ACHN (cell line): ENCODE results near the gene CT55.
"Not testable (repeated sequence)": the region's sequence is repeated elsewhere in the genome, so short reads cannot be mapped to it uniquely, and the experiment has no call there.

Experiments
- DNase-seq: peaks from one replicate; pipeline ENCODE4 v3.0.0-alpha.2; 2015
- in situ Hi-C: cut with HindIII; loops from 2 replicates; pipeline ENCODE4 v1.10.0; 2017; ENCODE audit warnings: low sequenced_read_pairs, low pct_ligation_motif_present, low pct_unique_long_range_greater_than_20kb

Gene CT55

DNA sequence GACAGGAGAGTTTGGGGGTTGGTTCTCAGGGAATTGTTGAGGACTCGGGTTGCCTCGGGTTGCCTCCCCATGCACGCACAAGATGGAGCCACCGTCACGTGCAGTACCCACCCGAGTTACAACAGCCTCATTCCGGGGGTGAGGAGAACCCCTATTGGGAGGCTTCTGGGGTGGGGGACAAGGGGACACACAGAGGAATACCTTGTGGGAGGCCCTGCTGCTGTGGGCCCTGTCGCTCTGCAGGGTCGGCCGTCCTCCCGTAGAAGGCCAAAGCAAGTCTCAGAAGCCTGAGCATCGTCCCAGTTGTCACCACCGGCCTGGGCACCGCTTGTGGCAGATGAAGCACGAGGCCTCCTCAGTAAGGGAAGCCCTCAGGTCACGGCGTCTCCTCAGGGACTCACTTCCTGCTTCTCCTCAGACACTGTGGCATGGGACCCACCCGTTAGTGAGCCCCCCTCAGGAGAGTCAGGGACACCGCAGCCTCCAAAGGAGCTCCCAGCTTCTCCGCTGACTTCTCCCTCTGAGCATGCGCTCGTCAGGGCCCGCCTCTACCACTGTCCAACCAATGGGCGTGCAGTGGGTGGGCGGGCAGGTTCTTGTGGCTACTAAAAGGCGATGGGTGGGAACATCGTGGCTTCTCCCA lies at the start of gene CT55:
TSS of gene CT55 (minus strand) at position 522 of the 643 bp plus-strand sequence. CDS start at position 295, 227 bp downstream.
- in situ Hi-C loops = no loop called here
- DNase-seq = no peak

DNA sequence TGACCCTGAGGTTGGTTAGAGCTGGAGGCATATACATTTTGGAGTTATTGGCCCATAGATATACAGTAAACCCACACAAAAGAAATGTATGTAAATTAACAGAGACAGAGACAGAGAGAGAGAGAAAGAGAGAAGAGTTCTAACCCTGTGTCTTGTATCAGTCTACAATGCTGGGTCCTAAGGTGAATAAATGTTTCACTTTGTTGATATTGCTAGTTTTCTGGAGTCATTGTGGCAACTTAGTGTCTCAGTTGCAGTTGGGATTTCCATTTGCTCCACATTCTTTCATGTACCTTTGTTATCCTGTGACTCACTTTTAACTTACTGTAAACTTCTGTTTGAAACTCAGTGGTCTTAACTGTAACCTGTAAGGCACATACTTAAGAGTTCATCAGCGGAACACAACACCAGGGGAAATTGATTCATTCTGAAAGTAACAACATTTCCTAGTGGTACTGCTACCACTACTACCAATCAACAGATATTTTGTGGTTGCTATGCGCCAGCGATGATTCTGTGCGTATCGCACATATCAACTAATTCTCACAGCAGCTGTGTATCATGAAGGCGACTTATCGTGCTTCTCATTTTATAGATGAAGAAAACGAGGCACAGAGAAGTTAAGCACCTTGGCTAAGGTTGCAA lies 42.1 kb upstream of the CT55 start:
- in situ Hi-C loops = no loop called here
- no peak for DNase-seq

DNA sequence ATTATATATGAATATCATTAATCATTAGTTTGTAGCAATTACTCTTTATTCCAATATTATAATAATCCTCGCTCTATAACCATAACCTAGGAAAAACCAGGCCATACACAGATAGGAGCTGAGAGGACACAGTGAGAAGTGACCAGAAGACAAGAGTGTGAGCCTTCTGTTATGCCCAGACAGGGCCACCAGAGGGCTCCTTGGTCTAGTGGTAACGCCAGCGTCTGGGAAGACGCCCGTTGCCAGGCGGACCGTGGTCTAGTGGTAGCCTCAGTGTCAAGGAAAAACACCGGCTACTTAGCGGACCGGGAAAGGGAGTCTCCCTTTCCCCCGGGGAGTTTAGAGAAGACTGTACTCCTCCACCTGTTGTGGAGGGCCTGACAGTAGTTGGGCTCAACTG lies 35.2 kb upstream of the CT55 start:
- in situ Hi-C loops, DNase-seq: not testable (repeated sequence)

DNA sequence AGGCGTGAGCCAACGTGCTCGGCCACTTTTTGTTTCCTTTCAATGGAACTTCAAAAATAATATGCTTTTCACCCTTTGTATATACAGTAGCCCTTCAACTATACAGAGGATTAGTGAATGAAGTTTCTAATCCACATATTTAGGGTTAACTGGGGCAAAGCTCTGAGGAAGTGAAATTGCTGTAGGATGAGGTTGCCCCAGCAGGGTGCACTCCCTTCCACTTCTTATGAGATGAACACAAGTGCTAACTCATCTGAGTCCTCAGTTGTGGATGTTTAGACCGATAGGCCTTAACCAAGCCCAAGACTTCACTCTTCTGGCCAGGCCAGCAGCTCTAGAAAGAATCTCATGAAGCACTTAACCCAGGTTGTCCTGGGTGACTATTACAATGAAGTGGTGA lies 29.1 kb upstream of the CT55 start:
- no peak for DNase-seq
- in situ Hi-C loops = no loop called here

GRCh38 chrX:135194684-135195083 lies 23.5 kb upstream of the CT55 start:
- no peak for DNase-seq
- in situ Hi-C loops = no loop called here

DNA sequence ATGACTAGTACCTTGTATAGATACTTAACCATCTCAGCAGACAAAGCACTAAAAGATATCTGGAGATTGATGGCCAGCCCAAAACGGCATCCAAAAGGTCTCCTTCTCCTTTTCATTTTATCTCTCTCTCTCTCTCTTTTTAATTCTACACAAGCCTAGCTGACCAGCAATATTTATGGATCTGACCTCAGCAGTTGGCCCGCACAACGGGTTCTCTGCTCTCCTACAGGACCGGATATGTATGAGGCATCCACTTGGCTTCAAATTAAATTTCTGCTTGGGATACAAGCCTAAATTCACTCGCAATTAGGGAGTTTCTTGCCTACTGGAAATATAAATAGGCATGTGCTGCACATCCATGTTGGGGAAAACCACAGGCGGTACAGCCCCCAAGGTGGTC lies 22.5 kb upstream of the CT55 start:
- in situ Hi-C loops = no loop called here
- DNase-seq = no peak

- no peak for DNase-seq
- in situ Hi-C loops = no loop called here
Observed at GRCh38 chrX:135191838-135192237, 20.6 kb upstream of the CT55 start.

DNA sequence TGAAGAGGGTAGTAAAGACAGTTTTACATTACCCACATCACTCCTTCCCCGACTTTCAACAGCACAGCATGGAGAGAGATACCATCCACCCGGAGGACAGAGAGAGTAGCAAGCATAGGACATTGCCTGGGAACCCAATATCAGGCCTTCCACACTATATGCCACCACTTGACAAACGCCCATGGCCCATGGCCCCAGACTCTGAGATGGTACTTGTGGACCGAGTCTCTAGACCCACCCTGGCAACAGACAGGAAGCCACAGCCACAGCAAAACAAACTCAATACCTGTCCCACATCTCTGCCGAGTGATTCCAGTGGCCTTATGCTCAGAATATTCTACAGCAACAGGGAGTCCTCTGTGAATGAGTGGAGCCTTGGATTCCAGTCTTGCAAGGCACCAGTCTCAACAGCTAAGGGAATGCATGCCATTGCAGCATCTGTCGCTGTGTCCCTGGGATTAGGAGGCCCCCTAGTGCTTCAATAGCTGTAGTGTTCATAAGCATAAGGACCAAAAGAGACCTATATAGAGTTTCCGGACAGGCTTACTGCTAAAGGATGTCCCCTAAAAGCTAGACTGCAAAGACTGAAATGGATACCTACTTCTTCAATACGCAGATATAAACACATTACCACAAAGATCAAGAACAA lies 14.7 kb upstream of the CT55 start:
- in situ Hi-C loops = no loop called here

GRCh38 chrX:135178636-135179035 lies 7.4 kb upstream of the CT55 start:
- in situ Hi-C loops = no loop called here
- DNase-seq = no peak

More for the DNA sequence above, 14.7 kb upstream of the CT55 start:
- peak; percentile 43 for DNase-seq

GRCh38 chrX:135170468-135170867 lies 730 bp downstream of the CT55 start:
- DNase-seq = no peak
- in situ Hi-C loops = no loop called here

GRCh38 chrX:135169534-135169933 lies 1.7 kb downstream of the CT55 start:
- in situ Hi-C loops, DNase-seq: not testable (repeated sequence)

DNA sequence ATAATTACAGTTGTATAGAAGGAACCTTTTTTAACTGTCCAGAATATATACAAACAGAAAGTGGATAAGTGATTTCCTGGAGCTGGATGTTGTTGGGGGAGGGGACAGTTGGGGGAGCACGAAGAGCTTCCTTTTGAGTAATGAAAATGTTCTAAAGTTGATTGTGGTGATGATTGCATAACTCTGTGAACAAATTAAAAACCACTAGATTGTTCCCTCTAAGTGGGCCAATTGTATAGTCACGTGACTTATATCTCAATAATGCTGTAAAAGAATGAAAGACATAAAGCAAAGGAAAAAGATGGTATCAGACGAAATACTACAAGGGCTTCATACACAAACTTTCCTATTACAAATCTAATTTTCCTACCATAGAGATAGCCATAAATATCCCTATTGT lies 2.7 kb downstream of the CT55 start:
- in situ Hi-C loops = no loop called here
- no peak for DNase-seq

DNA sequence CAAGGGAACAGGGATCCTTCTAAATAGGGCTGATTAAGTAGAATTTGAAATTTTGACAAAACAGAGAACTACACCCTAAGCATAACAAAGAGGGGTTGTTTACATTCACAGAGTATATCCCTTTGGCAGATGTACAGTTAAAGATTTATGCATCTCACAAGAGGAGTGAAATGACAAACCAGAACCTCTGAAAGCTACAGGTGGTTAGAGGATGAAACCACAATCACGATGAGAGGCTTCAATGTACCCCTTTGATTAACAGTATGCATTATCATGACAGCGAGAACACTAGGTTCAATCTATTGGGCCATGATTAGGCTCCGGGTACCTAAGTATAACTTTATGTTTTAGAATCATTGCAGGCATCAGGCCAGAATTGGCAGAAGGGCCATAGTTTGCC lies 16.5 kb downstream of the CT55 start:
- DNase-seq, in situ Hi-C loops: not testable (repeated sequence)

GRCh38 chrX:135126145-135126544 lies 45.1 kb downstream of the CT55 start:
- in situ Hi-C loops, DNase-seq: not testable (repeated sequence)

- in situ Hi-C loops, DNase-seq: not testable (repeated sequence)
Observed at GRCh38 chrX:135120056-135120576, 51.1 kb downstream of the CT55 start, which contains the start of gene ETDB. Gene ETDB, minus strand, starts transcription at chrX:135120526. Its CDS starts 1,265 bp downstream, at chrX:135119261.

DNA sequence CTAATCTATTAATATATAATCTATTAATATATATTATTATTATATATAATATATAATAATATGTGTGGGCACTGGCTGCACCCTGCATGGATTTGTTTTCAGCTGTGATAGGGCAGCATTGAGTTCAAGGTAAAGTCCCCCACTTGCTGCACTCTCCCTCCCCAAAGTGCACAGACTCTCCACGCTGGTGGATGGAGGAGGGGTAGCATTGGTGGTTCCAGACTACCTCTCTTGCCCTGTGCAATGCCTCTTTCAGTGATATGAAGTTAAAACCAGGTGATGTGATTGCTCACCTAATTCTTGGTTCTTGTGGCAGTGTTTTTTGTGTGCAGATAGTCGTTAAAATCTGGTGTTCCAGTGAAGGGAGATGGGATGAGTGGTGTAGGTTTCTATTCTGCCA lies 55.1 kb downstream of the CT55 start:
- in situ Hi-C loops, DNase-seq: not testable (repeated sequence)

DNA sequence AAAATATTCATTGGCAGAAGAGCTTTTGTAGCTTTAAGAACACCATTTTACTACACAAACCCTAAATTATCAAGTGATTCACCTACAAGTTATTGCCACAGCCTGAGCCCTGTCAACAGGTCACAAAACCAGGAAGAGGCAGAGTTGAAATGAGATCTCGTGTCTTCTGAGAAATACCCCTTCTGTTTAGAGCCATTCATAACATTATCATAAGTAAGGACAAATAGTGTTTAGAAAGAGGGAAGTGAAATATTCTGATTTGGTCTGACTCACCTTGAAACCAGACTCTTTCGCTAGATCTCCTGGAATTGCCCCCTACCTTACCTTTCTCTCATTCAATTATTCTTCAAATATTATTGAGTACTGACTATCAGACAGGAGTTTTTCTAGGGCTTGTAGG lies 56.8 kb downstream of the CT55 start:
- in situ Hi-C loops = no loop called here
- DNase-seq = no peak

- no peak for DNase-seq
- in situ Hi-C loops = no loop called here
Observed at GRCh38 chrX:135112743-135113142, 58.5 kb downstream of the CT55 start.

DNA sequence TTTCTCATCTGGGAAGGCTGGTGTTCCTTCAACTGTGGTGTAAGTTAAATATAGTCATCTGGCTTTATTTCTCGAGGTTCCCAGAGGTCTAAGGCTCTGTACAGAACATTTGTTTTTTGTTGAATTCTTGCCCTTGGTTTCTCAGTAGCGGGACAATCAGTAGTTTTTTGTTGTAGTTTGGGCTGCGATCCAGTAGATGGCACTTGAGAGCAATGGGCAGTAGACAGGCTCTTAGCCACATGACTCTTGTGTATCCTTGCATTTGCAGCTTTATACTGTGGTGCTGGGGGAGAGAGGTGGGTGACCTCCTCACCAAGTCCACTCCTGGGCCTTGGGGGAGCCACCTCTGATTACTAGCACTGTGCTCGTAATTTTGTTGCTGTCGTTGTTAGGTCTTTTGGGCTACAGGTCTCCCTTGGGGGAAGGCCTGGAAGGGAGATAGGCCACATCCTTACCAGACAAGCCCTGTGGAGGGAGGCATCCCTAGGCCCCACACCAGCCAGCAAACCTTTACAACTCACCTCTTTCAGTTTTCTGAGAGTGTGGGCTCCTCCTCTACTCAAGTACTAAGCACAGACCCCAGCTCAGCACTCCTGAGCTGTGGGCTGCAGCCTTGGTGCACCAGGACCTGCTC lies 59.0 kb downstream of the CT55 start:
- in situ Hi-C loops = no loop called here
- DNase-seq = peak; percentile 17
